Measurements from ENCODE around the gene C17orf107. TPM values are rescaled to one million over a fixed set of nuclear protein-coding genes. Genes with fewer than 3 reads are reported as not detected.

The C17orf107 gene
- total RNA-seq, 1 donor from 2014 or later = 1.1 TPM

GRCh38 chr17:4896332-4897197, 2.8 kb upstream of the C17orf107 start:
- Histone ChIP-seq H3K9me3 (ENCODE audit: low read depth) (no peaks in the 10 kb centered on the region), H2AFZ (replicated peaks) (no peak overlapping the region), H3K4me2 (no peak overlapping the region), H3F3A (ENCODE audit: low read depth) (peaks cover 10% of the 10 kb centered on the region), H3K4me1 (no peaks in the 10 kb centered on the region), H3K27ac (no peak overlapping the region), H3K9ac (no peak overlapping the region), H3K36me3 (no peaks in the 10 kb centered on the region), H3K79me2 (ENCODE audit: low read depth) (no peaks in the 10 kb centered on the region), H3K4me3 (no peak overlapping the region), H3K27me3 (peaks cover 21% of the 10 kb centered on the region), H4K20me1 (ENCODE audit: low read depth) (no peaks in the 10 kb centered on the region)
- TF ChIP-seq EZH2 (IDR thresholded peaks at IDR 0.05) (no peak), CTCF (IDR thresholded peaks at IDR 0.05) (no peak), EZH2phosphoT487 (IDR thresholded peaks at IDR 0.05) (no peak)
- H3K9me3 Mint-ChIP-seq = no peaks in the 10 kb centered on the region
- H3K36me3 Mint-ChIP-seq = peaks cover 11% of the 10 kb centered on the region
- DNase-seq (ENCODE audit: low spot score) = no peak
- peaks cover 2% of the 10 kb centered on the region for H3K4me1 Mint-ChIP-seq
- no peak overlapping the region for H3K27ac Mint-ChIP-seq
- peaks cover 11% of the 10 kb centered on the region for H3K27me3 Mint-ChIP-seq (ENCODE audit: insufficient read depth, low read depth)
- H3K4me3 Mint-ChIP-seq = no peak overlapping the region

DNA sequence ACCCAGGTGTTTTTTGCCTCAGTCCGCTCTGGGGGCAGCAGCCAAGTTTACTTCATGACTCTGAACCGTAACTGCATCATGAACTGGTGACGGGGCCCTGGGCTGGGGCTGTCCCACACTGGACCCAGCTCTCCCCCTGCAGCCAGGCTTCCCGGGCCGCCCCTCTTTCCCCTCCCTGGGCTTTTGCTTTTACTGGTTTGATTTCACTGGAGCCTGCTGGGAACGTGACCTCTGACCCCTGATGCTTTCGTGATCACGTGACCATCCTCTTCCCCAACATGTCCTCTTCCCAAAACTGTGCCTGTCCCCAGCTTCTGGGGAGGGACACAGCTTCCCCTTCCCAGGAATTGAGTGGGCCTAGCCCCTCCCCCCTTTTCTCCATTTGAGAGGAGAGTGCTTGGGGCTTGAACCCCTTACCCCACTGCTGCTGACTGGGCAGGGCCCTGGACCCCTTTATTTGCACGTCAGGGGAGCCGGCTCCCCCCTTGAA, 2.1 kb upstream of the C17orf107 start:
- Mint-ChIP-seq H3K27ac (no peak overlapping the region), H3K27me3 (ENCODE audit: insufficient read depth, low read depth) (peaks cover 11% of the 10 kb centered on the region), H3K9me3 (no peaks in the 10 kb centered on the region), H3K4me3 (peak overlapping the region; percentile 33), H3K36me3 (peaks cover 11% of the 10 kb centered on the region), H3K4me1 (peaks cover 2% of the 10 kb centered on the region)
- Histone ChIP-seq H2AFZ (replicated peaks) (no peak overlapping the region), H3K4me2 (no peak overlapping the region), H4K20me1 (ENCODE audit: low read depth) (no peaks in the 10 kb centered on the region), H3K9me3 (ENCODE audit: low read depth) (no peaks in the 10 kb centered on the region), H3K79me2 (ENCODE audit: low read depth) (no peaks in the 10 kb centered on the region), H3F3A (ENCODE audit: low read depth) (peaks cover 10% of the 10 kb centered on the region), H3K27ac (no peak overlapping the region), H3K4me1 (no peaks in the 10 kb centered on the region), H3K27me3 (peaks cover 21% of the 10 kb centered on the region), H3K9ac (no peak overlapping the region), H3K36me3 (no peaks in the 10 kb centered on the region), H3K4me3 (no peak overlapping the region)
- no peak for DNase-seq (ENCODE audit: low spot score)
- TF ChIP-seq EZH2phosphoT487 (IDR thresholded peaks at IDR 0.05) (no peak), CTCF (IDR thresholded peaks at IDR 0.05) (no peak), EZH2 (IDR thresholded peaks at IDR 0.05) (no peak)

DNA sequence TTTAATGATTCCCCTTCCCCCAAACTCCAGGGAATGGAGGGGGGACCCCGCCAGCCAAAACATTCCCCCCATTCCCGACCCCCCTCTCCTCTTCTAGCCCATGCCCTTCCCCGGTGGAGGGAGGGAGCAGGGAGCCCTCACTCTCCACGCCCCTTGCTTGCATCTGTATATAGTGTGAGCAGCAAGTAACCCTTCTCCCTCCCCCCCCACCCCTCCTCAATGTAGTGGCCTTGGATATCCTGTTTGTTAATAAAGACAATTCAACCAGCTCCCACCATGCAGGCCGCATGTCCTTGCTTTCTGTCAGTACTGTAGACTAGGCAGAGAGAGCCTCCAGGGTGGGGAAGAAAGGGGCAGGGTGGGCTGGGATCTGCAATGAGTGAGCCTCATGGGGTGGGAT, 1.6 kb upstream of the C17orf107 start:
- H3K36me3 Mint-ChIP-seq = peaks cover 11% of the 10 kb centered on the region
- no peaks in the 10 kb centered on the region for H3K4me1 ChIP-seq
- H2AFZ ChIP-seq (replicated peaks) = no peak overlapping the region
- peaks cover 21% of the 10 kb centered on the region for H3K27me3 ChIP-seq
- no peak overlapping the region for H3K4me3 ChIP-seq
- H3K9me3 Mint-ChIP-seq = no peaks in the 10 kb centered on the region
- no peaks in the 10 kb centered on the region for H4K20me1 ChIP-seq (ENCODE audit: low read depth)
- H3K27ac ChIP-seq = no peak overlapping the region
- no peaks in the 10 kb centered on the region for H3K36me3 ChIP-seq
- H3K27ac Mint-ChIP-seq = no peak overlapping the region
- DNase-seq (ENCODE audit: low spot score) = no peak
- no peak overlapping the region for H3K4me3 Mint-ChIP-seq
- no peaks in the 10 kb centered on the region for H3K4me1 Mint-ChIP-seq
- H3K79me2 ChIP-seq (ENCODE audit: low read depth) = no peaks in the 10 kb centered on the region
- no peaks in the 10 kb centered on the region for H3K9me3 ChIP-seq (ENCODE audit: low read depth)
- no peak overlapping the region for H3K9ac ChIP-seq
- TF ChIP-seq CTCF (IDR thresholded peaks at IDR 0.05) (no peak), EZH2phosphoT487 (IDR thresholded peaks at IDR 0.05) (no peak), EZH2 (IDR thresholded peaks at IDR 0.05) (no peak)
- H3K27me3 Mint-ChIP-seq (ENCODE audit: insufficient read depth, low read depth) = peaks cover 11% of the 10 kb centered on the region
- H3K4me2 ChIP-seq = no peak overlapping the region
- peaks cover 10% of the 10 kb centered on the region for H3F3A ChIP-seq (ENCODE audit: low read depth)
